Smooth muscle cell (in vitro differentiated cells): ENCODE results near the gene ADM2. TPM values are rescaled to one million over a fixed set of nuclear protein-coding genes. Genes with fewer than 3 reads are reported as not detected.

Experiments
- DNase-seq: peaks from one replicate; lab custom pipeline; 2025; ENCODE audit not compliant: unreplicated experiment; lab: John Stamatoyannopoulos, UW
- H2AFZ ChIP-seq: fragments of 200-600 bp; sonication (generic); 2 replicates; pipeline ENCODE4 v1.6.0; 2016; ENCODE audit warnings: antibody characterized with exemption, low read depth, mild to moderate bottlenecking
- H3F3A ChIP-seq: fragments of 200-600 bp; sonication (generic); 2 replicates; pipeline ENCODE4 v1.6.0; 2017; ENCODE audit warnings: antibody characterized with exemption, low read depth
- H3K27ac ChIP-seq: fragments of 200-600 bp; sonication (generic); 2 replicates; pipeline ENCODE4 v1.5.1; 2016; ENCODE audit warnings: low read depth, mild to moderate bottlenecking
- H3K27me3 ChIP-seq: fragments of 200-600 bp; sonication (generic); 2 replicates; pipeline ENCODE4 v1.6.1; 2016; ENCODE audit warnings: low read depth, mild to moderate bottlenecking
- H3K36me3 ChIP-seq: fragments of 200-600 bp; sonication (generic); 2 replicates; pipeline ENCODE4 v1.5.1; 2016; ENCODE audit warnings: low read depth
- H3K4me1 ChIP-seq: fragments of 200-600 bp; sonication (generic); 2 replicates; pipeline ENCODE4 v1.5.1; 2016; ENCODE audit warnings: low read depth
- H3K4me2 ChIP-seq: fragments of 200-600 bp; sonication (generic); 2 replicates; pipeline ENCODE4 v1.6.0; 2016; ENCODE audit warnings: mild to moderate bottlenecking
- H3K4me3 ChIP-seq: fragments of 200-600 bp; sonication (generic); 2 replicates; pipeline ENCODE4 v1.5.1; 2016; ENCODE audit warnings: mild to moderate bottlenecking
- H3K79me2 ChIP-seq: fragments of 200-600 bp; sonication (generic); 2 replicates; pipeline ENCODE4 v1.6.0; 2016; ENCODE audit warnings: low read depth, mild to moderate bottlenecking
- H3K9ac ChIP-seq: fragments of 200-600 bp; sonication (generic); 2 replicates; pipeline ENCODE4 v1.6.0; 2016; ENCODE audit warnings: low read depth
- H3K9me3 ChIP-seq: fragments of 200-600 bp; sonication (generic); replicated peaks from 2 replicates; pipeline ENCODE4 v1.5.1; 2016; ENCODE audit warnings: low read depth
- H4K20me1 ChIP-seq: fragments of 200-600 bp; sonication (generic); 2 replicates; pipeline ENCODE4 v1.6.0; 2016; ENCODE audit warnings: low read depth
- CTCF ChIP-seq: fragments of 200-600 bp; sonication (generic); IDR thresholded peaks from 2 replicates; pipeline ENCODE4 v1.5.1; 2017; ENCODE audit warnings: borderline replicate concordance, mild to moderate bottlenecking, antibody characterized with exemption; ENCODE audit not compliant: insufficient read depth, poor library complexity, severe bottlenecking
- WGBS: methylation state at CpG from one replicate; pipeline ENCODE4 v1.1.7; 2016; ENCODE audit warnings: low lambda C conversion rate; 5-methylcytosine and 5-hydroxymethylcytosine counted together
- polyA plus RNA-seq: library from polyadenylated mRNA; unstranded; fragments of >200 nt; fragmentation: Nextera tagmentation; extraction: Ambion mirVana; gene quantifications from 2 replicates; pipeline ENCODE4 v1.2.1, GENCODE V29; 2016
- total RNA-seq: library from RNA; depleted of rRNA; stranded (reverse); fragments of >200 nt; gene quantifications from 2 replicates; pipeline ENCODE4 v1.2.3, GENCODE V29; 2014

ADM2 gene
- total and polyA plus RNA-seq, 2 experiments from 2014 or later, result 4.1 to 15.8 TPM

- Histone ChIP-seq H3K79me2 (no peaks in the 10 kb centered on the region), H3K9me3 (no peaks in the 10 kb centered on the region), H3K36me3 (no peaks in the 10 kb centered on the region), H4K20me1 (peaks cover 9% of the 10 kb centered on the region), H3K27me3 (no peaks in the 10 kb centered on the region), H3K27ac (no peak overlapping the region), H3K4me2 (no peak overlapping the region), H3K4me3 (no peak overlapping the region), H3F3A (peaks cover 4% of the 10 kb centered on the region), H3K9ac (no peak overlapping the region), H2AFZ (no peak overlapping the region), H3K4me1 (no peaks in the 10 kb centered on the region)
- 97% methylated on average over 10 of the region's 10 CpGs for WGBS
- TF ChIP-seq CTCF, result no peak
- DNase-seq, result no peak
These were observed 41.4 kb upstream of the ADM2 start for GRCh38 chr22:50439871-50440331.

GRCh38 chr22:50440544-50441249 is 40.6 kb upstream of the ADM2 start:
- H3K79me2 ChIP-seq, result no peaks in the 10 kb centered on the region
- no peaks in the 10 kb centered on the region for H3K36me3 ChIP-seq
- no peak for TF ChIP-seq CTCF
- no peak overlapping the region for H3K4me3 ChIP-seq
- no peak overlapping the region for H3K4me2 ChIP-seq
- DNase-seq, result no peak
- H3K27me3 ChIP-seq, result no peaks in the 10 kb centered on the region
- WGBS, result 91% methylated on average over 20 of the region's 26 CpGs
- peaks cover 15% of the 10 kb centered on the region for H4K20me1 ChIP-seq
- no peak overlapping the region for H3K9ac ChIP-seq
- peaks cover 8% of the 10 kb centered on the region for H3F3A ChIP-seq
- no peaks in the 10 kb centered on the region for H3K9me3 ChIP-seq
- H3K4me1 ChIP-seq, result no peaks in the 10 kb centered on the region
- H2AFZ ChIP-seq, result no peak overlapping the region
- H3K27ac ChIP-seq, result no peak overlapping the region

- no peak for DNase-seq
- no peak for TF ChIP-seq CTCF
- WGBS, result 93% methylated on average over 12 of the region's 17 CpGs
These were observed 39.8 kb upstream of the ADM2 start for GRCh38 chr22:50441428-50441993.

More at GRCh38 chr22:50441428-50441993, 39.8 kb upstream of the ADM2 start:
- H4K20me1 ChIP-seq, result peaks cover 17% of the 10 kb centered on the region
- no peaks in the 10 kb centered on the region for H3K79me2 ChIP-seq
- peaks cover 8% of the 10 kb centered on the region for H3F3A ChIP-seq
- H3K4me1 ChIP-seq, result no peaks in the 10 kb centered on the region
- H3K27me3 ChIP-seq, result no peaks in the 10 kb centered on the region
- H3K36me3 ChIP-seq, result no peaks in the 10 kb centered on the region
- no peaks in the 10 kb centered on the region for H3K9me3 ChIP-seq
- H2AFZ ChIP-seq, result no peak overlapping the region
- no peak overlapping the region for H3K9ac ChIP-seq
- no peak overlapping the region for H3K4me3 ChIP-seq
- H3K27ac ChIP-seq, result no peak overlapping the region
- H3K4me2 ChIP-seq, result no peak overlapping the region
